H1 (cell line): Measurements from ENCODE around the gene SMIM41. TPM values are rescaled to one million over a fixed set of nuclear protein-coding genes. Genes with fewer than 3 reads are reported as not detected.

Experiments
- CTCF ChIA-PET: fragments of 300-600 bp; sonication (Branson Sonifier 250); formaldehyde crosslinking; loops from one replicate; lab custom pipeline; 2021; ENCODE audit not compliant: partially characterized antibody; lab: Charles Lee
- POLR2A ChIA-PET: fragments of 300-600 bp; sonication (Branson Sonifier 250); formaldehyde crosslinking; loops from one replicate; lab custom pipeline; 2021; ENCODE audit warnings: inconsistent platforms; ENCODE audit not compliant: partially characterized antibody; lab: Charles Lee
- DNase-seq, 2 experiments: peaks; one replicate each; pipeline versions ENCODE4 v3.0.0 to v3.0.0-alpha.2; 2010 to 2022; ENCODE audit warnings: low spot score in 2 of 2, low read depth in 1 of 2, mixed read lengths in 1 of 2
- FAIRE-seq: peaks from 2 replicates; lab custom pipeline; 2011; peaks lifted over from hg19 to GRCh38; lab: Jason Lieb, UNC
- H2AFZ ChIP-seq: 2 replicates; pipeline ENCODE4 v1.8.1; 2012; ENCODE audit warnings: low read length, inconsistent platforms
- H2AK5ac ChIP-seq: 2 replicates; pipeline ENCODE4 v1.6.1; 2013; ENCODE audit warnings: low read depth, low read length
- H2BK120ac ChIP-seq: replicated peaks from 2 replicates; pipeline ENCODE3; 2013; ENCODE audit warnings: low read depth, low read length, inconsistent platforms
- H2BK12ac ChIP-seq: 2 replicates; pipeline ENCODE4 v1.6.1; 2013; ENCODE audit warnings: low read depth, low read length
- H2BK15ac ChIP-seq: 2 replicates; pipeline ENCODE4 v1.6.1; 2013; ENCODE audit warnings: low read length
- H2BK20ac ChIP-seq: 2 replicates; pipeline ENCODE4 v1.6.1; 2013; ENCODE audit warnings: low read length
- H2BK5ac ChIP-seq: 2 replicates; pipeline ENCODE4 v1.6.1; 2013; ENCODE audit warnings: low read depth, low read length
- H3K14ac ChIP-seq: 2 replicates; pipeline ENCODE4 v1.6.1; 2013; ENCODE audit warnings: inconsistent platforms; ENCODE audit not compliant: insufficient read length
- H3K18ac ChIP-seq: 2 replicates; pipeline ENCODE4 v1.6.1; 2013; ENCODE audit warnings: low read length; ENCODE audit errors: extremely low read depth
- H3K23ac ChIP-seq: 2 replicates; pipeline ENCODE4 v1.6.1; 2013; ENCODE audit warnings: inconsistent platforms; ENCODE audit not compliant: insufficient read length
- H3K23me2 ChIP-seq: 2 replicates; pipeline ENCODE4 v1.6.1; 2013; ENCODE audit warnings: low read depth, low read length
- H3K27ac ChIP-seq: 2 replicates; pipeline ENCODE4 v1.6.1; 2011; ENCODE audit warnings: low read depth, low read length, inconsistent platforms
- H3K27me3 ChIP-seq, 4 experiments: replicated peaks in 1 of 4; 1 replicate in 1 of 4; 2 replicates in 3 of 4; pipeline versions ENCODE4 v1.6.1 to v1.8.1; 2011 to 2013; ENCODE audit warnings: low read length in 3 of 4, mild to moderate bottlenecking in 3 of 4, inconsistent platforms in 2 of 4, mixed read lengths in 2 of 4, moderate library complexity in 1 of 4; ENCODE audit not compliant: control insufficient read depth in 3 of 4, insufficient read depth in 3 of 4; ENCODE audit errors: extremely low read depth in 1 of 4
- H3K36me3 ChIP-seq, 4 experiments: 2 replicates each; pipeline versions ENCODE4 v1.6.1 to v1.8.1; 2011 to 2013; ENCODE audit warnings: mild to moderate bottlenecking in 4 of 4, low read length in 3 of 4, moderate library complexity in 2 of 4, control low read depth in 1 of 4, inconsistent platforms in 1 of 4; ENCODE audit not compliant: insufficient read depth in 4 of 4, control insufficient read depth in 2 of 4
- H3K4ac ChIP-seq: replicated peaks from 2 replicates; pipeline ENCODE3; 2013; ENCODE audit warnings: low read length, low read depth, mixed read lengths, inconsistent platforms; ENCODE audit not compliant: insufficient read length
- H3K4me1 ChIP-seq, 4 experiments: replicated peaks in 1 of 4; 1 replicate in 1 of 4; 2 replicates in 3 of 4; pipeline versions ENCODE4 v1.6.1 to v1.8.1; 2011 to 2013; ENCODE audit warnings: low read length in 3 of 4, inconsistent platforms in 2 of 4, mixed read lengths in 1 of 4; ENCODE audit not compliant: insufficient read depth in 4 of 4, control insufficient read depth in 3 of 4
- H3K4me2 ChIP-seq, 2 experiments: 2 replicates each; pipeline versions ENCODE4 v1.6.1 to v1.8.1; 2011 to 2013; ENCODE audit warnings: low read depth in 2 of 2, low read length in 2 of 2, control low read depth in 1 of 2, inconsistent platforms in 1 of 2, mild to moderate bottlenecking in 1 of 2; ENCODE audit not compliant: insufficient read depth in 1 of 2
- H3K4me3 ChIP-seq, 4 experiments: fragments of 200-600, 300-600 bp in 1 of 4; sonication (generic), shearing (Covaris generic), sonication (Bioruptor Twin) in 1 of 4; 2 replicates each; pipeline versions ENCODE4 v1.5.1 to v1.8.1; 2011 to 2016; ENCODE audit warnings: low read length in 4 of 4, low read depth in 3 of 4, control low read depth in 2 of 4, inconsistent platforms in 2 of 4, mild to moderate bottlenecking in 2 of 4, mixed read lengths in 1 of 4, moderate library complexity in 1 of 4; ENCODE audit not compliant: insufficient read depth in 2 of 4; ENCODE audit errors: extremely low read depth in 1 of 4
- H3K56ac ChIP-seq: replicated peaks from 2 replicates; pipeline ENCODE3; 2013; ENCODE audit warnings: low read depth, mild to moderate bottlenecking, mixed read lengths, low read length, inconsistent platforms; ENCODE audit not compliant: insufficient read length
- H3K79me1 ChIP-seq: 2 replicates; pipeline ENCODE4 v1.6.1; 2013; ENCODE audit warnings: low read depth, low read length, control low read depth
- H3K79me2 ChIP-seq, 2 experiments: 2 replicates each; pipeline versions ENCODE4 v1.6.1 to v1.8.1; 2012 to 2013; ENCODE audit warnings: low read length in 2 of 2, mild to moderate bottlenecking in 2 of 2, inconsistent platforms in 1 of 2; ENCODE audit not compliant: insufficient read depth in 2 of 2, control insufficient read depth in 1 of 2
- H3K9ac ChIP-seq, 4 experiments: replicated peaks in 1 of 4; 1 replicate in 1 of 4; 2 replicates in 3 of 4; pipeline versions ENCODE4 v1.6.1 to v1.8.1; 2011 to 2013; ENCODE audit warnings: low read depth in 3 of 4, low read length in 3 of 4, control low read depth in 2 of 4, mild to moderate bottlenecking in 2 of 4, moderate library complexity in 2 of 4, inconsistent platforms in 1 of 4; ENCODE audit errors: extremely low read depth in 1 of 4
- H3K9me3 ChIP-seq, 2 experiments: 2 replicates each; pipeline versions ENCODE4 v1.6.1 to v1.8.1; 2012 to 2013; ENCODE audit warnings: mild to moderate bottlenecking in 2 of 2, moderate library complexity in 2 of 2, control low read depth in 1 of 2, inconsistent platforms in 1 of 2, low read depth in 1 of 2, low read length in 1 of 2, mixed read lengths in 1 of 2; ENCODE audit not compliant: insufficient read depth in 2 of 2
- H4K20me1 ChIP-seq, 2 experiments: replicated peaks in 1 of 2; 2 replicates each; pipeline versions ENCODE3 to v1.8.1; 2011 to 2013; ENCODE audit warnings: inconsistent platforms in 2 of 2, low read length in 2 of 2, mild to moderate bottlenecking in 1 of 2; ENCODE audit not compliant: insufficient read depth in 2 of 2, control insufficient read depth in 1 of 2
- H4K5ac ChIP-seq: 2 replicates; pipeline ENCODE4 v1.6.1; 2013; ENCODE audit warnings: low read length, low read depth, mixed read lengths, inconsistent platforms; ENCODE audit not compliant: insufficient read length
- H4K8ac ChIP-seq: 2 replicates; pipeline ENCODE4 v1.8.0; 2013; ENCODE audit warnings: mild to moderate bottlenecking, moderate library complexity, low read length, inconsistent platforms; ENCODE audit not compliant: insufficient read depth; ENCODE audit errors: extremely low read depth
- H4K91ac ChIP-seq: replicated peaks from 2 replicates; pipeline ENCODE3; 2013; ENCODE audit warnings: low read length, mixed read lengths, inconsistent platforms; ENCODE audit not compliant: insufficient read length
- CTBP2 ChIP-seq: IDR thresholded peaks from 2 replicates; pipeline ENCODE4 v1.7.0; 2011; ENCODE audit warnings: borderline replicate concordance, mild to moderate bottlenecking, moderate library complexity, mixed read lengths, low read length; ENCODE audit not compliant: insufficient read depth, insufficient read length
- EGR1 ChIP-seq: IDR thresholded peaks from 2 replicates; pipeline ENCODE4 v1.6.1; 2011; ENCODE audit warnings: low read depth, low read length, borderline replicate concordance
- GABPA ChIP-seq: IDR thresholded peaks from 2 replicates; pipeline ENCODE4 v1.6.1; 2011; ENCODE audit warnings: mild to moderate bottlenecking, low read length, moderate library complexity, borderline replicate concordance; ENCODE audit not compliant: insufficient read depth
- SIN3A ChIP-seq, 2 experiments: IDR thresholded peaks in 1 of 2; conservative IDR thresholded peaks in 1 of 2; 2 replicates each; pipeline ENCODE4 v1.6.1; 2011 to 2012; ENCODE audit warnings: low read length in 2 of 2, improper control_type of control experiment in 1 of 2, low read depth in 1 of 2, mild to moderate bottlenecking in 1 of 2
- SP2 ChIP-seq: IDR thresholded peaks from 2 replicates; pipeline ENCODE4 v1.6.1; 2012; ENCODE audit warnings: mild to moderate bottlenecking, low read length, inconsistent platforms
- SP4 ChIP-seq: IDR thresholded peaks from 2 replicates; pipeline ENCODE4 v1.6.1; 2012; ENCODE audit warnings: low read length, inconsistent platforms
- WGBS, 2 experiments: shearing (Covaris generic) in 1 of 2; methylation state at CpG; one replicate each; pipeline versions ENCODE4 v1.1.6 to v1.1.7; 2013 to 2015; ENCODE audit warnings: low lambda C conversion rate in 2 of 2, mixed read lengths in 2 of 2, inconsistent platforms in 1 of 2, low coverage in 1 of 2, missing lambda C conversion rate in 1 of 2; ENCODE audit not compliant: insufficient replicate concordance in 2 of 2, insufficient coverage in 1 of 2, insufficient read length in 1 of 2; ENCODE audit errors: extremely low coverage in 1 of 2, missing lambda C conversion rate in 1 of 2; 5-methylcytosine and 5-hydroxymethylcytosine counted together
- polyA plus RNA-seq, 7 experiments: library from polyadenylated mRNA; depleted of rRNA in 3 of 7; stranded (reverse) in 5 of 7; unstranded in 2 of 7; fragments of >200 nt in 5 of 7; fragments of 200-250 nt in 2 of 7; gene quantifications; 1 replicate in 5 of 7; 2 replicates in 1 of 7; 4 replicates in 1 of 7; pipeline versions ENCODE4 v1.2.1 to v1.2.3, GENCODE V29; 2011 to 2013; ENCODE audit warnings: missing spikeins in 2 of 7, mixed read lengths in 2 of 7
- total RNA-seq: library from RNA; stranded (reverse); fragmentation: NEBNext Ultra II Directional; extraction: Animal tissue kit (Norgen Biotek cat#: 25700); gene quantifications from 2 replicates; pipeline ENCODE4 v1.2.1, GENCODE V29; 2021
- TF ChIP-seq, protein P1 (sequence below): IDR thresholded peaks from 2 replicates; pipeline ENCODE4 v1.6.1; 2012; ENCODE audit warnings: low read length, inconsistent platforms
- TF ChIP-seq, protein P2 (sequence below): IDR thresholded peaks from 2 replicates; pipeline ENCODE4 v1.6.1; 2012; ENCODE audit warnings: inconsistent platforms

The SMIM41 gene
- total and polyA plus RNA-seq, 2 of the 8 experiments (the other 6 are each of a cell fraction or from before 2014, with no cell fraction given), result 0.28 to 0.98 TPM

DNA sequence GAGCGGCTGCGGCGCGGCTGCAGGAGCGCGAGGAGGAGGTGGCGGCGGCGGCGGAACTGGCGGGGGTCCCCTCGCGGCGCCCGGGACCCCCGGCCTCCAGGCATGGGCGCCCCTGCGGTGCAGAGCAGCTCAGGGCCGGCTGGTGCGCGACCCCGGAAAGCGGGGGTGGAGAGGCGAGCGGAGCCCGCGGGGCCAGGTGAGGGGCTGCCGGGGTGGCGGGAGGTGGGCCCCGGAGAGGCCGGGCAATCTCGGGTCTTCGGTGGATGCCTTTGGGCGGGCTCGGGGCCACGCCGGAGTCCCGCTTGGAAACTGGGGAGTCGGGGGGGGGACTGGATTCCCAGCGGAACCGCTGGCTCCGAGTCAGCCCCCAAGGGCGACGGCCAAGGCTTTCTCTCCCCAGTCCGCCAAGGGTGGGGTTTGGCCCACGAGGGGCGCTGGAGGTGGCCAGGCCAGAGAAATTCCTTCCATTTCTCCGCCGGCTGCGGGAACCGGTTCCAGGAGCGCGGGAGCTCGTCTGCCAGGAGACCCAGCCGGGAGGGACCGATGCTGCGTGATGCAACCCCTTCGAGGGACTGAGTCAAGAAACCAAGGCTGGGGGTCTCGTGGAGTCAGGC lies 42.1 kb upstream of the SMIM41 start:
- Histone ChIP-seq H3K4me1 (peaks cover 4 to 10% (median 6%) of the 10 kb centered on the region in 4 experiments; a peak in 6 of 7 replicates), H2AK5ac (no peak overlapping the region), H3K4me2 (peak overlapping the region; percentile 67 to 81), H4K8ac (peak overlapping the region; percentile 88; the same call in 1 of the 2 replicates), H3K36me3 (no peaks in the 10 kb centered on the region), H3K56ac (no peak overlapping the region), H3K79me1 (peaks cover 4% of the 10 kb centered on the region; the same call in 1 of the 2 replicates), H2BK15ac (0 out of 2 replicates have a peak overlapping the region, but pooled peaks have one; percentile 72), H3K9ac (peak overlapping the region; percentile 63 to 93 (median 82)), H4K91ac (no peak overlapping the region), H2BK12ac (0 out of 2 replicates have a peak overlapping the region, but pooled peaks have one; percentile 39), H3K27me3 (peaks cover 2 to 32% (median 22%) of the 10 kb centered on the region in 4 experiments; a peak in 6 of 7 replicates), H3K18ac (peak overlapping the region; percentile 78), H2BK120ac (no peak overlapping the region), H3K4me3 (peak overlapping the region; percentile 44 to 92 (median 66)), H3K79me2 (peaks cover 0 to 24% of the 10 kb centered on the region in 2 experiments; a peak in 3 of 4 replicates), H3K14ac (no peak overlapping the region), H2BK5ac (no peak overlapping the region), H3K4ac (no peak overlapping the region), H2BK20ac (no peak overlapping the region), H3K9me3 (no peaks in the 10 kb centered on the region), H3K23ac (no peak overlapping the region), H2AFZ (no peak overlapping the region), H3K27ac (no peak overlapping the region), H3K23me2 (peaks cover 2% of the 10 kb centered on the region; the same call in 1 of the 2 replicates), H4K5ac (no peak overlapping the region), H4K20me1 (peaks cover 2 to 11% of the 10 kb centered on the region in 2 experiments)
- ChIA-PET CTCF (interaction anchor here (0.7 to 15.8 kb wide), 9 partner anchors 10 to 85 kb away, joined by 3 to 294 read pairs (median 5); no protein-coding TSS in a partner anchor), POLR2A (interaction anchor here (0.7 to 6.6 kb wide), 16 partner anchors 9 to 186 kb away, joined by 3 to 56 read pairs (median 4); partner anchors contain the start of genes ATG101, NR4A1 and SMIM41)
- peak in 1 of 2 experiments; percentile 75 for DNase-seq
- 5% methylated on average over 15 of the region's 59 CpGs; no CpG with 5 or more reads in 1 of the 2 experiments for WGBS, 2 experiments
- FAIRE-seq, result no peak
- TF ChIP-seq, protein P1, sequence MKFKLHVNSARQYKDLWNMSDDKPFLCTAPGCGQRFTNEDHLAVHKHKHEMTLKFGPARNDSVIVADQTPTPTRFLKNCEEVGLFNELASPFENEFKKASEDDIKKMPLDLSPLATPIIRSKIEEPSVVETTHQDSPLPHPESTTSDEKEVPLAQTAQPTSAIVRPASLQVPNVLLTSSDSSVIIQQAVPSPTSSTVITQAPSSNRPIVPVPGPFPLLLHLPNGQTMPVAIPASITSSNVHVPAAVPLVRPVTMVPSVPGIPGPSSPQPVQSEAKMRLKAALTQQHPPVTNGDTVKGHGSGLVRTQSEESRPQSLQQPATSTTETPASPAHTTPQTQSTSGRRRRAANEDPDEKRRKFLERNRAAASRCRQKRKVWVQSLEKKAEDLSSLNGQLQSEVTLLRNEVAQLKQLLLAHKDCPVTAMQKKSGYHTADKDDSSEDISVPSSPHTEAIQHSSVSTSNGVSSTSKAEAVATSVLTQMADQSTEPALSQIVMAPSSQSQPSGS, result no peak
- TF ChIP-seq EGR1 (0 out of 2 replicates have a peak, but pooled peaks have one; percentile 32), CTBP2 (no peak), GABPA (no peak), SIN3A (conservative IDR thresholded peaks at IDR 0.05 in 1 of 2, IDR thresholded peaks at IDR 0.05 in 1 of 2; ENCODE audit: low read depth in 1 of 2, low read length in 2 of 2) (no peak), SP2 (no peak), SP4 (no peak)
- TF ChIP-seq, protein P2, sequence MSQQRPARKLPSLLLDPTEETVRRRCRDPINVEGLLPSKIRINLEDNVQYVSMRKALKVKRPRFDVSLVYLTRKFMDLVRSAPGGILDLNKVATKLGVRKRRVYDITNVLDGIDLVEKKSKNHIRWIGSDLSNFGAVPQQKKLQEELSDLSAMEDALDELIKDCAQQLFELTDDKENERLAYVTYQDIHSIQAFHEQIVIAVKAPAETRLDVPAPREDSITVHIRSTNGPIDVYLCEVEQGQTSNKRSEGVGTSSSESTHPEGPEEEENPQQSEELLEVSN, result peak; percentile 99
